HG02884 (cell line): Measurements from ENCODE around the gene AUH.
"Not testable (repeated sequence)": the region's sequence is repeated elsewhere in the genome, so short reads cannot be mapped to it uniquely, and the experiment has no call there.

ENCODE experiments used
- ATAC-seq: cut with Tn5 transposase; IDR thresholded peaks from one replicate; pipeline ENCODE4 v1.9.1; 2021; ENCODE audit warnings: mild to moderate bottlenecking, moderate library complexity; ENCODE audit not compliant: unreplicated experiment

AUH gene

GRCh38 chr9:91379426-91379825 lies 17.7 kb upstream of the AUH start:
- ATAC-seq: no peak

DNA sequence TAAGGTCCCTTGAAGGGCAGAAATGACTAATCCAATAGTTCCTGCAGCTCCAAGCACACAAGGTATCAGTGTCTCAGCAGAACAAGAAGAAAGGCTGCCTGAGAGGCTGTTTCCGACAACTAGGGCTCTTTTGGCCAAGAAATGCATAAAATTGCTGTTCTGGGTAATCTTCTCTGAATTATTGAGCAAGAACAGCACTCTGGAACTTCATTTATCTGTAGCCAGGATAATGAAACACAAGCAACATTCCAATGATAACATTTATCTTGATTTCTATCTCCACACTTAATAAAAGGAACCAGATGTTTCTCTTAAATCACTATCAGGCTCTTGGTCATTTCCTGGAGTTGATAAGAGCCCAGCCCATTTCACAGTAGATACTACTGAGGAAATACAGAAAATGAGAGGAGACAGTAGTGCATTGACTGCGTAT lies 17.0 kb upstream of the AUH start:
- no peak for ATAC-seq

- ATAC-seq: not testable (repeated sequence)
These were observed 16.3 kb upstream of the AUH start for GRCh38 chr9:91378054-91378453.

DNA sequence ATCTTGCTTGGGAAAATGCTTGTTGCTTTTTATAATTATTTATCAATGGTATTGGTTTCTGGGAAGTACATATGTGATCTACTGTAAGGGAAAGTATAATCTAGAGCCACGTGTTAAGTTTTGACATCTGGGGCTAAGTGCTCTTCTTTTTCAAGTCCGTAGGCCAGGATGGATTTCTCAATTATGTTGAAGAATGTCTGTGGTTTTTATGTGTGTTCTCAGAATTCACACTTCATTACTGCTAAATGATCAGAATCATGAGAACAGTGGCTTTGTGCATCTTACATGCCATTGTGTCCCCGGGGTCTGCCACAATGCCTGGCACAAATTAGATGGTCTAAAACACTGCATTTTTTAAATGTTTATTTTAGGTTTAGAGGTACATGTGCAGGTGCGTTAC lies 14.5 kb upstream of the AUH start:
- ATAC-seq: no peak

DNA sequence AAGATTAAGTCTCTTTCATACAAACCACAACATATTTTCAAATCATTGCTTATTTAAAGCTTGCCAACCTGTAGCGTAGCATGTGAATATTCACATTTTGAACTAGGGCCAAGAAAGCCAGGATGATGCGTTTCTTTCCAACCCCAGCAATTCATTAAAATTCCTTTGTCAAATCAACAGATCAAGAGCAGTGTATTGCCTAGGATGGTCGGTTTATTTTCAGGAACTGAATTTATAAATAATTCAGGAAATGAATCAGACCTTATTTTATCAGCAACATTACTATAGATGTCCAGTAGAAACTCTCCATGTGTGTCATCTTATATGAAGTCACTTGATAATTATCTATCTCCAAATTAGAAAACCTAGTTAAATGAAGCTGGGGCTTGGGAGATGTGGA lies 13.2 kb upstream of the AUH start:
- ATAC-seq: no peak

- no peak for ATAC-seq
These were observed 10.2 kb upstream of the AUH start for GRCh38 chr9:91371894-91372293.

GRCh38 chr9:91370006-91370405 lies 8.3 kb upstream of the AUH start:
- not testable (repeated sequence) for ATAC-seq

DNA sequence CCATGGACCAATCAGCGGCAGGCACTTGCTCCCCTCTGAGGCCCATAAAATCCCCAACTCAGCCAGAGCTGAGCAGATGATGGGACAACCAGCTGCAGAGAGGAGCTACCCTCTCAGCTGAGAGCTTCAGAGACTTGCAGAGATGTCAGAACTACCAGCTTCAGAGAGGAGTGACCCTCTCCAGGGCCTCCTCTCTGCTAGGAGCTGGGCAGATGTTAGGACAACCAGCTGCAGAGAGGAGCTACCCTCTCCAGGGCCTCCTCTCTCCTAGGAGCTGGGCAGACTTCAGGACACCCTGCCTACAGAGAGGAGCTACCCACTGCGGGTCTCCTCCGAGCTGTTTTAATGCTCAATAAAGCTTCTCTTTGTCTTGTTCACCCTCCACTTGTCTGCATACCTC lies 3.0 kb upstream of the AUH start:
- no peak for ATAC-seq

- ATAC-seq: no peak
These were observed 2.3 kb upstream of the AUH start for GRCh38 chr9:91364005-91364404.

GRCh38 chr9:91362051-91362611 lies 413 bp upstream of the AUH start:
- ATAC-seq: no peak

GRCh38 chr9:91360551-91361290 lies 997 bp downstream of the AUH start:
- no peak for ATAC-seq

DNA sequence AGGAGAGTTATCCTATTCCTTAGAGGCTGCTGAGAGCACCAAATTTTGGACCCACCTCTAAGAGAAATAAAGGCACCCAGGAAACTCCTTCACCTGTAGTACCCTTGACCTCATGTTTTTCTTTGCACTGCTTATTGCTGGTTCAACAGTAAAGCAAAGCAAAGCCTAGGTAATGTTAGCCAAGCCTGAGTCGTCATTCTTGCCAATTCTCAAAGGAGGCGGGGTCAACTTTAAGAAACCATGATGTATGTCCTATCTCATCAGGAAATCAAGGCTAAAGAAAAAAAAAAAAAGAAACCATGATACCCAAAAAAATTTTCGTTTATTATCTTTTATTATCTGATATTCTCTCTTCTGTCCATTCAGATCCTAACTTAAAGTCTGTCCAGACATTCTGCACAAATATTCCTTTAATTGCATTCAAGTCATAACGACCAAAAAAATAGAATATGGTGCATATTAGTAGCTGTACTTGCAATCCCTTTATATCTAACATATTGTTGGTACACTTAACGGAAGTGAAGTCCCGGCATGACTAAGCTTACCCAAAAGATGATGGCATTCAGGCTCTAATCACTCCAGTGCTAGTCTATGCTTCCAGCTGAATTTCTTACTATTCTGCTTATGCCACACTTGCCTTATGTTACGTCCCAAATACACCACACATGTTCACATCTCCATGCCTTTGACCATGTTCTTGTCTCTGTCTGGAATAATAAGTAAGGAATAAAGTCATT lies 1.8 kb downstream of the AUH start:
- no peak for ATAC-seq

- no peak for ATAC-seq
These were observed 2.6 kb downstream of the AUH start for GRCh38 chr9:91359083-91359482.

DNA sequence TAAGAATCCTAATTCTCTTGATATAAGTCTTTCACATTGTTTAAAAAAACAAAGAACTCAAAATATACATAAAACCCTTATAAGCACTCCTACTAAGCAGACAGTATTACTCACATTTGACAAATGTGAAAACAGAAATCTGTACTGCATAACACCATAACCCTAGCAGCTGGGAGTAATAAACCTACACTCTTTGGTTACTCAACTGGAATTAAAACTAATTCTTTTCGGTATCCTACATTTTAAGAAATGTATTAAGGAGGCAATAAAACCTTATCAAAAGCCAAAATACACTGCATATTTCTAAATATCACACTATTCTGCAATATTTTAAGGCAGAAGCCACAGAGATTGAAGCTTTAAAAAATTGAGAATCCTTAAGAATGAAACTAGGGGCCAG lies 6.8 kb downstream of the AUH start:
- ATAC-seq: no peak

DNA sequence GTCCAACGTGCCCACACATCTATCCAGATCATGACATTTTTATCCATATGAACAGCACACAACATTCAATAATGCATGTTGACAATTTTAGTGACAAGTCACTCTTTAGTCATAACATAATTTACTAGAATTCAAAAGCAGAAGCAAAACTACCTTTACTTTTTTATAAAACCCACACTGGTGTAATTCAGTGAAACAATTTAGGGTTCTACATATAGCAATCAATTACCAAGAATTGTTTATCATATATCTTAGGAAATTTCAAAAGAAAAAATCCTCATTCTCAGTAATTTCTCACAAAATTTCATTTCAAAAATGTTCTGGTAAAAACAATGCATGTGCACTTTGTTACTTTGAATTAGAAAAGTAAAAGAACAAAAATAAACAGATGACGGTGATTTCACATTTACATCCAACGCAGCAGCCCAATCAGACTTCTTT lies 12.6 kb downstream of the AUH start:
- no peak for ATAC-seq

DNA sequence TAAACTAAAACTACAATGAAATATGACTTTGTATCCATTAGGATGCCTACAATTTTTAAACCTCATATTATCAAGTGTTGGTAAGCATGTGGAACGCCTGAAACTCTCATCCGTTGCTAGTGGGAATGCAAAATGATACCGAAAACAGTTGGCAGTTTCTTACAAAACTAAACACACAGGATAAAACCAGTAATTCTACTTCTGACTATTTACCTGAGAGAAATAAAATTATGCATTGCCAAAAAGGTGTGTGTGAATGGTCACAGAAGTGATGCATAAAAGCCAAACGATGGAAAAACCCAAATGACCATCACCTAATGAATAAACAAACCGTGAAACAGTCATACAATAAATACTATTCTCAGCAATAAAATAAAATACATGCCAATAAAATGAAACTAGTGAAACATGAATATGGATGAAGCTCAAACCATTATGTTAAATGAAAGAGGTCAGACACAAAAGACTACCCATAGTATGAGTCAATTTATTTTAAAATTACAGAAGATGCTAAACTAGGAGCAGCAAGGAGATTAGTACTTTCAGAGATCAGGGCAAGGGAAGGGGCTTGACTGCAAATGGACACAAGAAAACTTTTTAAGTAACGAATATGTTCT lies 13.4 kb downstream of the AUH start:
- no peak for ATAC-seq

DNA sequence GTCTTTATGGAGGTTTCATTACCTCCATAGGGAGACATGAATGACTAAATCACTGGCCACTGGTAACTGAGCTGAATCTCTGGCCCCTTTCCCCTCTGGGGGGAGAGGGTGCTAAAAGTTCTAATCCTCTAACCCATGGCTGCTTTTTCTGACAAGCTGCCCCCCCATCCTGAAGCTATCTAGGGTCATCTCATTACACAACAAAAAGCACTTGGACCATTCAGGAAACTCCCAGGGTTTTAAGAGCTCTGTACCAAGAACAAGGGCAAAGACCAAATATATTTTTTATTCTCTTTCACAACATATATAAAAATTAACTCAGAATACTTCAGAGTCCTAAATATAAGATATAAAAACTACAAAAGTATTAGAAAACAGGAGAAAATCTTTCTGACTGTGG lies 14.3 kb downstream of the AUH start:
- ATAC-seq: no peak

- ATAC-seq: no peak
These were observed 15.1 kb downstream of the AUH start for GRCh38 chr9:91346644-91347043.

DNA sequence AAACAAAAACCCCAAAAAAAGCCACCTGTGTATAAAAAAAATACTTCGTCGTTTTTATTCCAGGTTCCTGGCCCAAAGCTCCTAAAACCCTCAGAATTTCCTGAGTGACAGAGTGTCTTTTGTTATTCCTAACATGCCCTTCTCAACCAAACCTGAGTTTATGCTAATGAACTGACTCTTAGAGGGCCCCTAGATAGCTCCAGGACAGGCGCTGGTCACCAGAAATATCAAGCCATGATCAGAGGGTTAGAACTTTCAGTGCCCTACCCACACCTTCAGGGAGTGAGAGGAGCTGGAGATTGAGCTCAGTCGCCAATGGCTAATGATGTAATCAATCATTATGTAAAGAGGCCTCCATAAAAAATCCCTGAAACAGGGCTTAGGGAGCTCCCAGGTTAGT lies 15.7 kb downstream of the AUH start:
- no peak for ATAC-seq

DNA sequence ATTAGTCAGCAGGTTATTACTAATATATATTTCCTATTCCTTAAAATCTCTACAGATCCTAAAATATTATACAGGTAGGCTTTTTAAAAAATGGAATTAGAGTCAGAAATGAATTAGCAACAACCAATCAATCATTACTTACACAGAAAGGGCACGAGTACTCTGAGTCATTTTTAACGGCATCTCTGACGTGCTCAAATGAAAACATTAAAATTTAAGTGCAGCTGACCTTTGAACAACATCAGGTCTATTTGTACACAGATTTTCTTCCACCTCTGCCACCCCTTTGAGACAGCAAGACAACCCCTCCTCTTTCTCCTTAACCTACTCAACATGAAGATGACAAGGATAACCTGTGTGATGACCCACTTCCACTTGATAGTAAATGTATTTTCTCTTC lies 19.1 kb downstream of the AUH start:
- no peak for ATAC-seq

DNA sequence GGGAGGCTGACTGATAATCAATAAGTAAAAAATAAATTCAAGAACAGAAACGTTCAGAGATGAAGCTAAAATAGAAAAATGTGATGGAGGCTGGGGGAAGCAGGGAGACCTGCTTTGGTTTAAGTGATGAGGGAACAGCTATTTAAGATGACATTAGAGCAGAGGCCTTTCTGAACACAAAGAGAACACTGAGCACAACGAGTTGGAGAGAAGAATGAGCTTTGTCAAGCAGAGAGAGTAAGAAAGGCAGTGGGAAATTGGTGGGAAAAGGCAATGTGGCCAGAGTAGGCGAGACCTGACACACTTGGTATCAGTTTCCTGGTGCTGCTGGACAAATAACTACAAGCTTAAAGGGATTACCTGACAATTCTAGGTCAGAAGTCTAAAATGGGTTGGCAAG lies 20.0 kb downstream of the AUH start:
- ATAC-seq: no peak

GRCh38 chr9:91341258-91341746 lies 20.4 kb downstream of the AUH start:
- no peak for ATAC-seq
